Inflammatory macrophage treated with lipopolysaccharide for 1 hour (primary cell): ENCODE results near the gene PDZD2.
"Not testable (repeated sequence)": the region's sequence is repeated elsewhere in the genome, so short reads cannot be mapped to it uniquely, and the experiment has no call there.

Source experiments
- DNase-seq, 2 donors: peaks; one replicate each; pipeline ENCODE4 v3.0.0-alpha.2; 2020 to 2022

PDZD2 gene

GRCh38 chr5:31639481-31640411 is 815 bp downstream of the PDZD2 start:
- no peak for DNase-seq

GRCh38 chr5:31640573-31640972 is 1.6 kb downstream of the PDZD2 start:
- no peak for DNase-seq

GRCh38 chr5:31641059-31641458 is 2.1 kb downstream of the PDZD2 start:
- DNase-seq: no peak

GRCh38 chr5:31641575-31641974 is 2.6 kb downstream of the PDZD2 start:
- no peak for DNase-seq

GRCh38 chr5:31645420-31646081 is 6.6 kb downstream of the PDZD2 start:
- DNase-seq: no peak

- no peak for DNase-seq
Observed at GRCh38 chr5:31648326-31648725, 9.4 kb downstream of the PDZD2 start.

- no peak for DNase-seq
Observed at GRCh38 chr5:31651241-31651640, 12.3 kb downstream of the PDZD2 start.

- DNase-seq: no peak
Observed at GRCh38 chr5:31655491-31655890, 16.6 kb downstream of the PDZD2 start.

GRCh38 chr5:31656806-31657205 is 17.9 kb downstream of the PDZD2 start:
- DNase-seq: no peak

- DNase-seq: no peak
Observed at GRCh38 chr5:31657315-31657979, 18.5 kb downstream of the PDZD2 start.

- no peak for DNase-seq
Observed at GRCh38 chr5:31661257-31661656, 22.3 kb downstream of the PDZD2 start.

- DNase-seq: no peak
Observed at GRCh38 chr5:31663519-31663918, 24.6 kb downstream of the PDZD2 start.

GRCh38 chr5:31664566-31664965 is 25.6 kb downstream of the PDZD2 start:
- DNase-seq: peak in 1 of 2 donors; percentile 1

GRCh38 chr5:31671339-31671741 is 32.4 kb downstream of the PDZD2 start:
- no peak for DNase-seq

- no peak for DNase-seq
Observed at GRCh38 chr5:31674371-31674951, 35.5 kb downstream of the PDZD2 start.

- DNase-seq: no peak
Observed at GRCh38 chr5:31675472-31675871, 36.5 kb downstream of the PDZD2 start.

GRCh38 chr5:31678180-31678579 is 39.2 kb downstream of the PDZD2 start:
- DNase-seq: no peak

- no peak for DNase-seq
Observed at GRCh38 chr5:31680528-31680927, 41.6 kb downstream of the PDZD2 start.

- no peak for DNase-seq
Observed at GRCh38 chr5:31682025-31682424, 43.1 kb downstream of the PDZD2 start.

- no peak for DNase-seq
Observed at GRCh38 chr5:31682851-31683250, 43.9 kb downstream of the PDZD2 start.

GRCh38 chr5:31688515-31689092 is 49.7 kb downstream of the PDZD2 start:
- no peak for DNase-seq

- not testable (repeated sequence) for DNase-seq
Observed at GRCh38 chr5:31691408-31691807, 52.5 kb downstream of the PDZD2 start.
